HCT116 (cell line): ENCODE data around the gene CCM2. TPM values are rescaled to one million over a fixed set of nuclear protein-coding genes. Genes with fewer than 3 reads are reported as not detected.

Source experiments
- ATAC-seq: fragments of 200-7000 bp; cut with Tn5 transposase; 2 replicates; pipeline ENCODE4 v1.9.1; 2020; ENCODE audit warnings: mild to moderate bottlenecking, moderate library complexity
- BruUV-seq: library from RNA; stranded (reverse); fragments of 400-500 nt; replicated peaks from 2 replicates; lab custom pipeline; 2021; lab: Mats Ljungman, UMichigan
- CTCF ChIA-PET: fragments of 300-600 bp; sonication (Branson Sonifier 250); formaldehyde crosslinking; loops from one replicate; lab custom pipeline; 2021; ENCODE audit warnings: antibody characterized with exemption; lab: Charles Lee
- POLR2A ChIA-PET: fragments of 300-600, 350-600 bp; sonication (Branson Sonifier 250); formaldehyde crosslinking; loops from one replicate; lab custom pipeline; 2021; ENCODE audit warnings: antibody characterized with exemption; lab: Charles Lee
- RAD21 ChIA-PET, 2 experiments: fragments of 300-600 bp; sonication (Branson Sonifier 250); formaldehyde crosslinking; loops; one replicate each; lab custom pipeline; 2023; ENCODE audit warnings: low total read pairs in 2 of 2; ENCODE audit not compliant: uncharacterized antibody in 2 of 2, unreplicated experiment in 2 of 2, low non-redundant PET in 1 of 2; lab: Charles Lee
- DNase-seq: peaks from one replicate; pipeline ENCODE4 v3.0.0-alpha.2; 2010; ENCODE audit warnings: low read depth, low spot score
- H2AFZ ChIP-seq: fragments of 200-600 bp; shearing (Covaris generic), sonication (generic); 2 replicates; pipeline ENCODE4 v1.6.1; 2017; ENCODE audit warnings: low read depth, mixed run types, mixed read lengths, antibody characterized with exemption, low read length; ENCODE audit not compliant: poor library complexity, severe bottlenecking
- H3K27ac ChIP-seq: 2 replicates; pipeline ENCODE4 v1.5.1; 2012; ENCODE audit warnings: low read depth, low read length
- H3K27me3 ChIP-seq: fragments of 200-600 bp; sonication (generic); 2 replicates; pipeline ENCODE4 v1.6.1; 2016; ENCODE audit warnings: mixed run types, low read length, mixed read lengths; ENCODE audit not compliant: insufficient read depth
- H3K36me3 ChIP-seq, 2 experiments: fragments of 200-500 bp in 1 of 2; fragments of 200-600 bp in 1 of 2; sonication (Bioruptor generic) in 1 of 2; sonication (generic) in 1 of 2; 2 replicates each; pipeline versions ENCODE4 v1.5.1 to v1.6.1; 2014 to 2016; ENCODE audit warnings: low read length in 2 of 2, inconsistent platforms in 1 of 2, mixed read lengths in 1 of 2, mixed run types in 1 of 2; ENCODE audit not compliant: insufficient read depth in 2 of 2, control insufficient read depth in 1 of 2
- H3K4me1 ChIP-seq, 2 experiments: fragments of 200-600 bp in 1 of 2; sonication (generic) in 1 of 2; 2 replicates each; pipeline versions ENCODE4 v1.5.1 to v1.6.1; 2012 to 2017; ENCODE audit warnings: low read length in 2 of 2, inconsistent platforms in 1 of 2, mild to moderate bottlenecking in 1 of 2, mixed read lengths in 1 of 2, mixed run types in 1 of 2, moderate library complexity in 1 of 2; ENCODE audit not compliant: insufficient read depth in 2 of 2, control insufficient read depth in 1 of 2
- H3K4me2 ChIP-seq: fragments of 200-600 bp; sonication (generic); 2 replicates; pipeline ENCODE4 v1.6.1; 2017; ENCODE audit warnings: mixed run types, low read length, mixed read lengths
- H3K4me3 ChIP-seq, 2 experiments: fragments of 200-600 bp in 1 of 2; sonication (generic) in 1 of 2; replicated peaks in 1 of 2; 2 replicates each; pipeline ENCODE4 v1.5.1; 2011 to 2016; ENCODE audit warnings: low read length in 2 of 2, control low read depth in 1 of 2, low read depth in 1 of 2, mild to moderate bottlenecking in 1 of 2, mixed read lengths in 1 of 2, mixed run types in 1 of 2
- H3K79me2 ChIP-seq: fragments of 200-600 bp; sonication (generic); 2 replicates; pipeline ENCODE4 v1.6.1; 2017; ENCODE audit warnings: mild to moderate bottlenecking, mixed run types, low read length, moderate library complexity, mixed read lengths; ENCODE audit not compliant: insufficient read depth
- H3K9ac ChIP-seq: fragments of 200-600 bp; sonication (generic); 2 replicates; pipeline ENCODE4 v1.6.1; 2016; ENCODE audit warnings: low read length, mixed read lengths
- H3K9me2 ChIP-seq: fragments of 200-600 bp; sonication (generic), shearing (Covaris generic); 2 replicates; pipeline ENCODE4 v1.6.1; 2017; ENCODE audit warnings: mixed run types, mild to moderate bottlenecking, moderate library complexity; ENCODE audit not compliant: insufficient read depth
- H3K9me3 ChIP-seq, 2 experiments: fragments of 200-500 bp in 1 of 2; fragments of 200-600 bp in 1 of 2; sonication (Bioruptor generic) in 1 of 2; sonication (generic) in 1 of 2; 2 replicates each; pipeline ENCODE4 v1.6.1; 2014 to 2017; ENCODE audit warnings: low read length in 2 of 2, mixed read lengths in 2 of 2, inconsistent platforms in 1 of 2, low read depth in 1 of 2, mild to moderate bottlenecking in 1 of 2, mixed run types in 1 of 2, moderate library complexity in 1 of 2; ENCODE audit not compliant: control insufficient read depth in 1 of 2, insufficient read depth in 1 of 2
- H4K20me1 ChIP-seq: fragments of 200-600 bp; sonication (generic), shearing (Covaris generic); 2 replicates; pipeline ENCODE4 v1.6.1; 2017; ENCODE audit warnings: mixed run types, mild to moderate bottlenecking, moderate library complexity; ENCODE audit not compliant: insufficient read depth
- CBX3 ChIP-seq: IDR thresholded peaks from 2 replicates; pipeline ENCODE4 v1.6.1; 2012; ENCODE audit warnings: low read depth
- ELF1 ChIP-seq: IDR thresholded peaks from 2 replicates; pipeline ENCODE4 v1.6.1; 2012; ENCODE audit warnings: low read depth, borderline replicate concordance
- EZH2 ChIP-seq: fragments of 200-600 bp; sonication (generic); IDR thresholded peaks from 2 replicates; pipeline ENCODE4 v1.6.1; 2017; ENCODE audit warnings: antibody characterized with exemption, mixed run types
- POLR2A ChIP-seq: IDR thresholded peaks from 2 replicates; pipeline ENCODE4 v1.7.0; 2011; ENCODE audit warnings: borderline replicate concordance; ENCODE audit not compliant: insufficient read depth, insufficient read length; ENCODE audit errors: extremely low read depth
- POLR2AphosphoS5 ChIP-seq: IDR thresholded peaks from 2 replicates; pipeline ENCODE4 v1.6.1; 2011; ENCODE audit warnings: mild to moderate bottlenecking, low read depth, low read length, moderate library complexity
- SIN3A ChIP-seq: IDR thresholded peaks from 2 replicates; pipeline ENCODE4 v1.6.1; 2012; ENCODE audit warnings: low read depth
- SRF ChIP-seq: IDR thresholded peaks from 2 replicates; pipeline ENCODE4 v1.6.1; 2012; ENCODE audit warnings: low read depth
- YY1 ChIP-seq: IDR thresholded peaks from 2 replicates; pipeline ENCODE4 v1.6.1; 2011; ENCODE audit warnings: low read length, low read depth, moderate library complexity, mild to moderate bottlenecking; ENCODE audit not compliant: insufficient replicate concordance; ENCODE audit errors: extremely low read depth
- ZNF274 ChIP-seq: fragments of 200-500 bp; sonication (Bioruptor generic); IDR thresholded peaks from 2 replicates; pipeline ENCODE4 v1.6.1; 2014; ENCODE audit warnings: mild to moderate bottlenecking, low read depth, low read length, inconsistent platforms
- intact Hi-C: fragments of 100-400 bp; cut with micrococcal nuclease; formaldehyde crosslinking; loops from 2 replicates; pipeline ENCODE4 v1.10.0; 2022
- total RNA-seq: library from RNA; stranded (reverse); gene quantifications from one replicate; pipeline ENCODE4 v1.2.1, GENCODE V29; 2021; ENCODE audit not compliant: unreplicated experiment

Gene CCM2
- total RNA-seq, 1 experiment from 2014 or later = 34.4 TPM

DNA sequence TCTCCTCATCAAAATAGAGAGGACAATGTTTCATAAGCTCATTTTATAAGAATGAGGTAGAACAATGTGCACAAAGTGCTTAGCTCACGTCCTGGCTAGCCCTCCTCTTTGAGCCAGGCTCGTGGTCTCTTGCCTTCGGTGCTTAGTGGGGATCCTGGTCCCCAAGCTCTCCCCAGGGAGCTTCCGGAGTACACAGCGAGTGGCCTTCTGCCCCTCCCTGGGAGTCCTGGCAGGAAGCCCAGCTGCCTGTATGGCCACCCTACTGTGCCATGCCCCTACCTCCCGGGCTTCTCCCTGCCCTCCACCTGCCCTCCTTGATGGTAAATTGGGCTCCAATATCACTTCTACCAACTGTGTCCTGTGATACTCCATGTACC is 22.1 kb upstream of the CCM2 start:
- no peaks in the 10 kb centered on the region for H3K9me3 ChIP-seq
- peaks cover 0 to 16% of the 10 kb centered on the region in 2 experiments; a peak in 2 of 4 replicates for H3K4me1 ChIP-seq
- 0 out of 2 replicates have a peak, but pooled peaks cover 4% of the 10 kb centered on the region for H3K79me2 ChIP-seq
- BruUV-seq = no TSS peak
- H2AFZ ChIP-seq = no peak overlapping the region
- no peak for TF ChIP-seq ZNF274
- TF ChIP-seq ELF1 = no peak
- TF ChIP-seq CBX3 = no peak
- H3K9me2 ChIP-seq = no peaks in the 10 kb centered on the region
- H3K27me3 ChIP-seq = no peaks in the 10 kb centered on the region
- H3K27ac ChIP-seq = no peak overlapping the region
- RAD21 ChIA-PET = no interaction called here
- peaks cover 8 to 11% of the 10 kb centered on the region in 2 experiments; a peak in 3 of 4 replicates for H3K36me3 ChIP-seq
- peaks cover 5% of the 10 kb centered on the region; the same call in 1 of the 2 replicates for H4K20me1 ChIP-seq
- H3K4me2 ChIP-seq = no peak overlapping the region
- DNase-seq = no peak
- ATAC-seq = no peak
- POLR2A ChIA-PET = no interaction called here
- H3K9ac ChIP-seq = no peak overlapping the region
- intact Hi-C loops = no loop called here
- CTCF ChIA-PET = interaction anchor here (0.6 kb wide), 1 partner anchor 158 kb away, joined by 3 read pairs; no protein-coding TSS in a partner anchor
- H3K4me3 ChIP-seq = no peak overlapping the region

GRCh38 chr7:44978511-44979366 is 21.3 kb upstream of the CCM2 start, which contains the start of gene MYO1G:
MYO1G (minus strand) TSS chr7:44979015; CDS start chr7:44978961, 54 bp downstream.
- TF ChIP-seq POLR2A (no peak), EZH2 (no peak), SIN3A (no peak), SRF (no peak), POLR2AphosphoS5 (no peak), YY1 (no peak), ZNF274 (no peak)
- H3K27ac ChIP-seq = no peak within 1 kb of the TSS
- RAD21 ChIA-PET = no interaction called here
- H3K4me3 ChIP-seq = no peak within 1 kb of the TSS
- H3K4me1 ChIP-seq = peaks cover 0 to 16% of the 10 kb centered on the region in 2 experiments; a peak in 2 of 4 replicates
- no peak within 1 kb of the TSS for H3K9ac ChIP-seq
- CTCF ChIA-PET = no interaction called here
- BruUV-seq = no TSS peak
- no peaks in the 10 kb centered on the region for H3K9me3 ChIP-seq
- H3K36me3 ChIP-seq = peaks cover 15 to 19% of the 10 kb centered on the region in 2 experiments; a peak in 3 of 4 replicates
- H3K27me3 ChIP-seq = no peaks in the 10 kb centered on the region
- H3K79me2 ChIP-seq = peaks cover 11% of the 10 kb centered on the region
- no peak for DNase-seq
- H2AFZ ChIP-seq = no peak within 1 kb of the TSS
- POLR2A ChIA-PET = no interaction called here
- no peak for ATAC-seq
- peaks cover 11% of the 10 kb centered on the region; the same call in 1 of the 2 replicates for H4K20me1 ChIP-seq
- H3K4me2 ChIP-seq = no peak within 1 kb of the TSS
- intact Hi-C loops = no loop called here
- no peaks in the 10 kb centered on the region for H3K9me2 ChIP-seq
